HEK293 (cell line): ENCODE data around the gene FAM227B.

Experiments used
- BCL11A ChIP-seq: fragments of 450-650 bp; formaldehyde crosslinking; IDR thresholded peaks from 2 replicates; pipeline ENCODE4 v1.5.1; 2016; ENCODE audit warnings: low read depth, missing biosample characterization, missing genetic modification characterization
- HOXD13 ChIP-seq: sonication (generic); formaldehyde crosslinking; IDR thresholded peaks from 2 replicates; pipeline ENCODE4 v1.8.0; 2022; ENCODE audit warnings: missing genetic modification reagents, borderline replicate concordance
- ZBTB7A ChIP-seq: fragments of 450-650 bp; formaldehyde crosslinking; IDR thresholded peaks from 2 replicates; pipeline ENCODE4 v1.5.1; 2016; ENCODE audit warnings: low read depth, missing biosample characterization, missing genetic modification characterization
- ZNF23 ChIP-seq: fragments of 450-650 bp; formaldehyde crosslinking; IDR thresholded peaks from 2 replicates; pipeline ENCODE4 v1.5.1; 2016; ENCODE audit warnings: missing biosample characterization, missing genetic modification characterization, borderline replicate concordance
- ZNF670 ChIP-seq: fragments of 450-650 bp; formaldehyde crosslinking; IDR thresholded peaks from 2 replicates; pipeline ENCODE4 v1.5.1; 2016; ENCODE audit warnings: missing biosample characterization, missing genetic modification characterization, low read depth
- TF ChIP-seq, protein P1 (sequence below): fragments of 450-650 bp; formaldehyde crosslinking; IDR thresholded peaks from 2 replicates; pipeline ENCODE4 v1.5.1; 2016; ENCODE audit warnings: missing biosample characterization, missing genetic modification characterization
- TF ChIP-seq, protein P2 (sequence below): fragments of 450-650 bp; formaldehyde crosslinking; IDR thresholded peaks from 2 replicates; pipeline ENCODE4 v1.5.1; 2016; ENCODE audit warnings: missing biosample characterization, missing genetic modification characterization

DNA sequence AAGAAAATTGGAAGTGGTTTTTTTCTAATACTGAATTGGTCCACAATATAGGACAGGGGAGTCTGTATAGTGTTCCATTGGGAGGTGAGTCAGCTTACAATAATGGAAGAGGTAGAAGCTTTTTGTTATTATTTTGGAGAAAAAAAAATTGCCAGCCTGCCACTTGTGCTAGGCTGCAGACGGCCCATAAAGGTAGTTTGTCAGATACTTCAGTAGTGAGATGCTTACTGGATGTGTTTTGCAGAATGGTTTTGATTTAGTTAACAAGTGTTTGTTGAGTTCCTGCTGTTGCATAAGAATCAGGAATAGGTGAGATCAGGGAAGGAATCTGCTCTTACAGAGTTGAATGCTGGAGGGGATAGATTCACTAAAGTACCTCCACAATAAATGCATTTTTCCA lies 1.3 kb upstream of the FAM227B start:
- TF ChIP-seq, protein P1, sequence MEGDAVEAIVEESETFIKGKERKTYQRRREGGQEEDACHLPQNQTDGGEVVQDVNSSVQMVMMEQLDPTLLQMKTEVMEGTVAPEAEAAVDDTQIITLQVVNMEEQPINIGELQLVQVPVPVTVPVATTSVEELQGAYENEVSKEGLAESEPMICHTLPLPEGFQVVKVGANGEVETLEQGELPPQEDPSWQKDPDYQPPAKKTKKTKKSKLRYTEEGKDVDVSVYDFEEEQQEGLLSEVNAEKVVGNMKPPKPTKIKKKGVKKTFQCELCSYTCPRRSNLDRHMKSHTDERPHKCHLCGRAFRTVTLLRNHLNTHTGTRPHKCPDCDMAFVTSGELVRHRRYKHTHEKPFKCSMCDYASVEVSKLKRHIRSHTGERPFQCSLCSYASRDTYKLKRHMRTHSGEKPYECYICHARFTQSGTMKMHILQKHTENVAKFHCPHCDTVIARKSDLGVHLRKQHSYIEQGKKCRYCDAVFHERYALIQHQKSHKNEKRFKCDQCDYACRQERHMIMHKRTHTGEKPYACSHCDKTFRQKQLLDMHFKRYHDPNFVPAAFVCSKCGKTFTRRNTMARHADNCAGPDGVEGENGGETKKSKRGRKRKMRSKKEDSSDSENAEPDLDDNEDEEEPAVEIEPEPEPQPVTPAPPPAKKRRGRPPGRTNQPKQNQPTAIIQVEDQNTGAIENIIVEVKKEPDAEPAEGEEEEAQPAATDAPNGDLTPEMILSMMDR (tag by site-specific recombination) = no peak
- TF ChIP-seq ZNF670 (tag by site-specific recombination) (no peak), HOXD13 (CRISPR knock-in tag) (no peak), BCL11A (tag by site-specific recombination) (no peak), ZBTB7A (no peak), ZNF23 (tag by site-specific recombination) (no peak)
- TF ChIP-seq, protein P2, sequence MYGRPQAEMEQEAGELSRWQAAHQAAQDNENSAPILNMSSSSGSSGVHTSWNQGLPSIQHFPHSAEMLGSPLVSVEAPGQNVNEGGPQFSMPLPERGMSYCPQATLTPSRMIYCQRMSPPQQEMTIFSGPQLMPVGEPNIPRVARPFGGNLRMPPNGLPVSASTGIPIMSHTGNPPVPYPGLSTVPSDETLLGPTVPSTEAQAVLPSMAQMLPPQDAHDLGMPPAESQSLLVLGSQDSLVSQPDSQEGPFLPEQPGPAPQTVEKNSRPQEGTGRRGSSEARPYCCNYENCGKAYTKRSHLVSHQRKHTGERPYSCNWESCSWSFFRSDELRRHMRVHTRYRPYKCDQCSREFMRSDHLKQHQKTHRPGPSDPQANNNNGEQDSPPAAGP (tag by site-specific recombination) = no peak
